Germinal center (tissue), 1 donor: ENCODE data around the gene SF3A2.
A peak's percentile ranks its signal among the peaks of the same experiment; 100 is the strongest.
"Not testable (repeated sequence)": the region's sequence is repeated elsewhere in the genome, so short reads cannot be mapped to it uniquely, and the experiment has no call there.

ENCODE experiments used
- DNase-seq: peaks from one replicate; pipeline ENCODE4 v3.0.0; 2012; ENCODE audit warnings: mixed read lengths, low spot score

Gene SF3A2

DNA sequence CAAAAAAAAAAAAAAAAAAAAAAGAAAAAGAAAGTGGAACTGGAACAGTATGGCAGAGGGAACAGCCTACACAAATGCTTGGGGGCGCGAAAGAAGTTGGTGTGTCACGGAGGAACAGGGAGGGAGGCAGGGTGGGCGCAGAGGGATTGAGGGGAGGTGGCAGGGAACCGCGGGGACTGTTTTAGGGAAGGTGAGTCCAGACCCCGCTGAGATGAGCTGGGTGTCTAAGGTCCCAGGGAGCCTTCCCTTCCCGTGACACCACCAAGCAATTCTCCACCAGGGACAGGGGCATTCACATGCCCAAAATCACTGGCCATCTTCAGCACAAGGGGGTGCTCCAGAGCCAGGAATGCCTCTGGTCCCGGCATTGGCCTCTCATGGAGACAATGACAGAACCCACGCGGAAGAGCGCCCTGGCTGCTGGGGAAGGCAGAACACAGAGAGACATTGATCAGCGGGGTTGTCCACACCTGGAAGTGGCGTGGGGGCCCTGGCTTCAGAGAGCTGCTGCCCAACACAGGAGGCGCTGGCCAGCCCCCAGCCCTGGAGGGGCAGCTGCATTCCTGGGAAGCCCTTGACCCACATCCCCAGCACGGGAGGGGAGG, 38.4 kb downstream of the SF3A2 start:
- peak; percentile 28 for DNase-seq

DNA sequence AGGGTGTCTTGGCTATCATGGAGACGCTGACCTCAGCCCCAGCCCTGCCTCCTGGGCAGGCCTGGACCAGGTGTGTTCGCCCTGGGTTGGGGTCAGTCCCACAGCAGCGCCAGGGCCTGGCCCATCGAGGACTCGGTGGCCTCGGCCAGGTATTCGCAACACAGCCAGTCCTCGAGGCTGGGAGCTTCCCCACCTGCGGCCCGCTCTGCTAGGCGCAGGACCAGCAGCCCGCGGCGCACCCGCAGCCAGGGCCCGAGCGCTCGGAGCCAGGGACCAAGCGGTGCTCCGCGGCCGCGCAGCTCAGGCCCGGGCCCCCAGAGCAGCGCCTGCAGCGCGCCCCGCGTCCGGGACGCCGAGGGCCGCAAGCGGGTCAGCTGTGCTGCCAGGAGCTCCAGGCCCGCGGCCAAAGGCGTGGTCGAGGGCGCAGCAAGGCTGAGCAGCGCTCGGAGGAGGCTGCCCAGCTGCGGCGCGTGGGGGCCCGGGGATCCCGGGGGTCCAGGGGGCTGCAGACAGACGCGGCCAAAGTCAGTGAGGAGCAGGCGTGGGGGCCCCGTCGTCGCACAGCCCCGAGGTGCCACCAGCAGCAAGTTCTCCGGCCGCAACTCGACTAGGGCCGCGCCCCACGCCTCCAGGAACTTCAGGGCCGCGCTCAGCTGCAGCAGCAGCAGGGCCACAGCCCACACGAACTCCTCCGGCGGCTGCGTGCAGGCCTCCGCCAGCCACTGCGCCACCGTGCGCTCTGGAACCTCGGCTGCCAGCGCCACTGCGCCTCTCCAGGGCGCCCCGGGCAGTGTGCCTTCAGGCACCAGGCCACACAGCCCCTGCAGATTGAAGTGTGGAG, 39.2 kb downstream of the SF3A2 start:
- no peak for DNase-seq

DNA sequence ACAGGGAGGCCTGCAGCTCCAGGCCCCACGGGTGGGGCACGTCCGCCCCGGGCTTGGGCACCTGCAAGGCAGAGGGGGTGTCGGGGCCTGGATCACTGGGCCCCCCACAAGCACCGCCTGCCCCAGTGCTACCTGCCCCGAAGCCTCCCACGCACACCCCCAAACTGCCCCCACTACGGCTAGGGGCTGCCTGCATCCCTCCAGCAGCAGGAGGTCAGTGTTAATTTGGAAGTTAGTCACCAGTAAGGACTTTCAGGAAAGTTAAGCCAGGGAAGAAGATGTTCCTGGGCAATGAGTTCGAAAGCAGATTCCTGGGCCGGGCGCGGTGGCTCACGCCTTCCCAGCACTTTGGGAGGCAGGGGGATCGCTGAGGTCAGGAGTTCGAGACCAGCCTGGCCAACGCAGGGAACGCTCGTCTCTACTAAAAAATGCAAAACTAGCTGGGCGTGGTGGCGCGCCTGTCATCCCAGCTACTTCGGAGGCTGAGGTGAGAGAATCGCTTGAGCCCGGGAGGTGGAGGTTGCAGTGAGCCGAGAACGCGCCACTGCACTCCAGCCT, 39.9 kb downstream of the SF3A2 start:
- DNase-seq: peak; percentile 5

DNA sequence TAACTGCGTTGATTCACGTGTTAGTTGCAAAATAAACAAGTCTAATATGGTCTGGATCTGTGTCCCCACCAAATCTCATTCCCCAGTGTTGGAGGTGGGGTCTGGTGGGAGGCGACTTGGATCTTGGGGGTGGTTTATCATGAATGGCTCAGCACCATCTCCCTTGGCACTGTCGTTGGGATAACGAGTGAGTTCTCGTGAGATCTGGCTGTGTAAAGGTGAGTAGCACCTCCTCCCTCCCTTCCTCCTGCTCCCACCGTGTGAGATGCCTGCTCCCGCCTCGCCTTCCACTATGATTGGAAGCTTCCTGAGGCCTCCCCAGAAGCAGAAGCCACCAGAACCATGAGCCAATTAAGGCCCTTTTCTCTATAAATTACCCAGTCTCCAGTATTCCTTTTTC, 40.5 kb downstream of the SF3A2 start:
- no peak for DNase-seq

GRCh38 chr19:2278459-2279158, 42.0 kb downstream of the SF3A2 start:
- no peak for DNase-seq

GRCh38 chr19:2280633-2281264, 44.1 kb downstream of the SF3A2 start:
- DNase-seq: no peak

DNA sequence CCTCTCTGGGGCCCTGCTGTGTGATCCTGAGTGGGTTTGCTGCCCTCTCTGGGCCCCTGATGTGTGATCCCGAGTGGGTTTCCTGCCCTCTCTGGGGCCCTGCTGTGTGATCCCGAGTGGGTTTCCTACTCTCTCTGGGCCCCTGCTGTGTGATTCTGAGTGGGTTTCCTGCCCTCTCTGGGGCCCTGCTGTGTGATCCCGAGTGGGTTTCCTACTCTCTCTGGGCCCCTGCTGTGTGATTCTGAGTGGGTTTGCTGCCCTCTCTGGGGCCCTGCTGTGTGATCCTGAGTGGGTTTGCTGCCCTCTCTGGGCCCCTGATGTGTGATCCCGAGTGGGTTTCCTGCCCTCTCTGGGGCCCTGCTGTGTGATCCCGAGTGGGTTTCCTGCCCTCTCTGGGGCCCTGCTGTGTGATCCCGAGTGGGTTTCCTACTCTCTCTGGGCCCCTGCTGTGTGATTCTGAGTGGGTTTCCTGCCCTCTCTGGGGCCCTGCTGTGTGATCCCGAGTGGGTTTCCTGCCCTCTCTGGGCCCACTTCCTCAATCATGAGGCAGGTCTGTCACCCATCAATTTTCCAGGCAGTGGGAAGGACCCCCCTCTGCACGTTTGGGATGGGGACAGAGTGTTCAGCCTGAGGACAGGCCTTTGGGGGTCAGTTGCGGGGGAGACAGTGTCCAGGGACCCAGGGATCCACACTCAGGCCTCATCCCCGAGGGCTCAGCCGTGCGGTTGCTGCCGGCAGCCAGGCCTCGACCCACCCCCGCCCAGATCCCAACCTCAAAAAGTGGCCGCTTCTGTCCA, 44.8 kb downstream of the SF3A2 start:
- not testable (repeated sequence) for DNase-seq

- DNase-seq: no peak
These were observed 45.6 kb downstream of the SF3A2 start, which contains the start of gene PEAK3 for GRCh38 chr19:2282062-2282861. PEAK3 (minus strand) TSS chr19:2282175; CDS start chr19:2280931, 1,244 bp downstream.

- no peak for DNase-seq
These were observed 46.2 kb downstream of the SF3A2 start for GRCh38 chr19:2282862-2283237.

DNA sequence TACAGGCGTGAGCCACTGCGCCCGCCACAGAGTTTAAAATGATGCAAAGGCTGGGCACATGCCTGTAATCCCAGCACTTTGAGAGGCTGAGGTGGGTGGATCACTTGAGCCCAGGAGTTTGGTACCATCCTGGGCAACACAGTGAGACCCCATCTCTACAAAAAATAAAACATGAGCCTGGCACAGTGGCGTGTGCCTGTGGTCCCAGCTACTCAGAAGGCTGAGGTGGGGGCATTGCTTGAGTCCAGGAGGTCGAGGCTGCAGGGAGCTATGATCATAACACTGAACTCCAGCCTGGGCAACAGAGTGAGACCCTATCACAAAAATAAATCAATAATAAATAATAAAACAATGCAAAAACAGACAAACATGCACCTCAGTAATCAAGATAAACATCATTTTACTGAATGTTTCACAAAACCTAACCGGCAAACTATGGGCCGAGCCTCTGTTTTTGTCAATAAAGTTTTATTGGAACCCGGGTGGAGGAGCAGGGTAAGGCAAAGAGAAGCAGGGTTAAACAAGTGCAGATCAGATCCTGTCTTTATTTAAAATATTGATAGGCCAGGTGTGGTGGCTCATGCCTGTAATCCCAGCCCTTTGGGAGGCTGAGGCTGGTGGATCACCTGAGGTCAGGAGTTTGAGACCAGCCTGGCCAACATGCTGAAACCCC, 47.3 kb downstream of the SF3A2 start:
- DNase-seq: no peak

DNA sequence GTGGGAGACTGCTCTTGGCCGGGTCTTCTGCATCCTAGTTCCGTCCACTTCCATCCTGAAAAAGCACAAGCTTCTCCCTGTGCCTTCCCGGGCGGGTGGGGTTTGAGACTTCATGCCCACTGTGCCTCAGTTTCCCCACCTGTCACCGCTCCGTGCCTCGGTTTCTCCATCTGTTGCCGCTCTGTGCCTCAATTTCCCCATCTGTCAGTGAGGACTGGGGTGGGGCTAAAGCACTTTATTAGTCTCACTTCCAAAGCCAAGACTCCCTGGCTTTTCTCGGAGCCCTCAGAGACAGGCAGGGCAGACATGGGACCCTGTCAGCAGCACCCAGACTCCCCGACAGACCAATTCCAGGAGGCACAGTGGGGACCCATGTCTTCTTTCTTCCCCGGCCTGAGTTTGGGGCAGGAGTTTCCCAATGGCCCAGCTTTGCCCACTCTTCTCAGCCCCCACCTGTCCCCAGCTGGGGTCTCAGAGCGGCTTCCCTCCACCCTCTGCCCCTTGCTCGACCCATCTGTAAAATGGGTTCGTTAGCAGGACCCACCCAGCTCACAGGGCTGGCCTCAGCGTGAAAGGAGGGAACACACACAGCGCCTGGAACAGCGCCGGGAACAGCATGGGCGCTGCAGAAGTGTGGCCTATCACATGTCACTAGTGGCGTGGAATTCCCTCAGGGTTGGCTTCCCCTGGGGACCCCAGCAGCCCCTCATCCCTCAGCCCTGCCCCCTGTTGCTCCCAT, 49.9 kb downstream of the SF3A2 start:
- no peak for DNase-seq

DNA sequence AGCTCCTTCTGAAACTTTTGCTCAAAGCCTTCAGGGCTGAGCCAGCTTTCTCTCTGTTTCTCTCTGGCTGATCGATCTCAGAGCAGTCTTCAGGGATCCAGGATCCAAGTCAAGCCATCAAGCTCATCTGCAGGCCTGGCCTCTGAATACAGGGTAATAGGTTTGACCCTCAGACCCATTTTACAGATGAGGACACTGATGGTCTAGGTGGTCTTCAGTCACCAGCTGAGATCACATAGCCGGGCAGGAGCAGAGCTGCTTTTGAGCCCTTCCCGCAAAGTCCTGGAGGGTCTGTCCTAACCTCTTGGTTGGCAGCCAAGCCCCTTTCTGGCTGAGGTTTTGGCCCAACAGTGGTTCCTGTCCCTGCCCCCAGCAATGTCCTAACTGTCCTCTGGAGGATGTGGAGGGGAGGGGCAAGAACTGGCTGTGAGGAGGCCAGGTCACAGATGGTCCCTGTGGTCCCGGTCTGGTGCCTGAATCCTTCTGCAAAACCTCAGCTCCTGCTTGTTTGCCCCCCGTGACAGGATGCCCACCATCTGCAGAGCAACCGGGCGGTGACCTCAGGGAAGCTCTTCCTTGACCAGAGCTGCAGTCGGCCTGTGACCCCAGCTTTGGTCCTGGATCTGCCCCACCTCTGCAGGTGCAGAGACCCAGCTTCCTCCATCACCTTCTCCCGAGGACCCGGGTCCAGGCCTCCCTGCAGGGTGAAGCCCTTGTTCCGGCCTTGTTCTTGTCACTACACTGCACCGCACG, 51.1 kb downstream of the SF3A2 start:
- DNase-seq: no peak

DNA sequence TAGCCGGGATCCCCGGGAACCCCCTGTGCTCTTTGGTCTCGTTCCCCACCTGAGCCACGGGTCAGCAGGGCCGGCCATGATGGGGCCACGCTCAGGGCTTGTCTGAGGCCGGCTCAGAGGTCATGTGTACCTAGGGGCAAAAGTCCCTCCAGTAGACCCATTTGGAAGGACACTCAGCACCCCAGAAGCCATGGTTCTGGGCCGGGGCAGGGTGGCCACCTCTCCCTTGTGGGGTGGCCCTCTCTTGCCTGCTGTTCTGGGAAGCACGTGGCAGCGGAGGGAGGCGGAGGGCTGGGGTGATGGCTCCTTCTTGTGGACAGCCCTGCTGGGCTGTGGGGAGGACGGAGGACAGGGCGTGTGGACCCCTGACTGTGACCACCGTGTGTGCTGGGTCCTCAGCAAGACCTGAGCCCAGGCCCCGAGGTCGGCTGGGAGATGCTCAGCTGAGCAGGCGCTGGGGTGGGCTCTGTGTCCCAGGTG, 51.8 kb downstream of the SF3A2 start:
- DNase-seq: no peak

DNA sequence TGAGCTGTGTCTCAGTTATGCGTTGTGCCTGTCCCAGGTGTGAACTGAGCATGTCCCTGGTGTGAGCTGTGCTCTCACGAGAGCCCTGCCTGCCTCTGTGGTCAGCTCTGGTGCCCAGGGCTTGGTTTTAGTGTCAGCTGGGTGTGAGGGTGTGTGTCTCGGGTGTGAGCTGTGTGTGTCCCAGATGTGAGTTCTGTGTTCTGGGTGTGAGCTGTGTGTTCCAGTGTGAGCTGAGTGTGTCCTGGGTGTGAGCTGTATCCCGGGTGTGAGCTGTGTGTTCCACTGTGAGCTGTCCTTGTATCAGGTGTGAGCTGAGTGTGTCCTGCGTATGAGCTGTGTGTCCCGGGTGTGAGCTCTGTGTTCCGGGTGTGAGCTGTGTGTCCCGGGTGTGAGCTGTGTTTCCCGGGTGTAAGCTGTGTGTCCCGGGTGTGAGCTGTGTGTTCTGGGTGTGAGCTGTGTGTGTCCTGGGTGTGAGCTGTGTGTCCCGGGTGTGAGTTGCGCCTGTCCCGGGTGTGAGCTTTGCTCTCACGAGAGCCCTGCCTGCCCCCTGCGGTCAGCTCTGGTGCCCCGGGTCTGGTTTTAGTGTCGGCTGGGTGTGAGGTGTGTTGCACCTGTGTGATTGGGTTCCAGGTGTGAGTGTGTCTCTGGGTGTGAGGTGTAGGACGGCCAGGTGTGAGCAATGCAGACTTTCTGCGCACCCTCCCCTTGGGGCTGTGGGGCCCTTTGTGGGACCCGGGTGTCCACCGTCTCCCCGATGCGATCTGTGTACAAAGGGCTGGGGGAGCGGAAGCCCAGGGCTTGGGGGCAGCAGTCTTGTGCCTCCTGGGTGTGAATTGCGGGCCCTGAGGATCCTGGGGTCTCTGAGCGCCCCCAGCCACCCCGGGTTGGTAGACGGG, 52.4 kb downstream of the SF3A2 start:
- DNase-seq: no peak

DNA sequence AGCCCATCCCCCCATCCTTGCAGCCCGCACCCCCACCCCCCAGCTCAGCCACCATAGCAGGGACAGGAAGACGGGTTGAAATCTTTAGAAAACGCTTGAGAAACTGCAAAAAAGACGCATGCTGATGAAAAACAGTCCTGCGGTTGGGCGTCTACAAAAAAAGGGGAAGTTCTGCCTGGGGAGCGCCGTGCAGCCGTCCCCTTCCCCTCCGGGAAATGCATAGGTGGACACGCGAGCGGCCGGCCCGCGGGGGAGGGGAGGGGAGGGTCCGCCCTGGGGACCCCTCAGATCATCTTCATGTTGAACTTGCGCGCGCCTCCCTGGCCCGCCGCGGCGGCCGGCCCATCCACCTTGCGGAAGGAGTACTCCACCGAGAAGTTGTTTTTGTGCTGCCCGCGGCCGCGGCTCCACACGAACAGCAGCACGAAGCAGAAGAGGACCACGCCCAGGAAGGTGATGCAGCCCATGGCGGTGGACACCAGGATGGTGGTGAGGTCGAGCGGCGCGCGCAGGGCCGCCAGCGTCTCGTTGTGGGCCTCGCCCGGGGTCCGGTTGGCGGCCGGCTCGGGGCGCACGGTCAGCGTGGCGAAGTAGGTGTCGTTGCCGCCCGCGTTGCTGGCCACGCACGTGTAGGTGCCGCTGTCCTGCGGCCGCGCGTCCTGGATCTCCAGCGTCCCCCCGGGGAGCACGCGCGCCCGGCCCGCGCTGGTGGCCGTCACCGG, 53.3 kb downstream of the SF3A2 start:
- peak; percentile 78 for DNase-seq

GRCh38 chr19:2290441-2291184, 54.0 kb downstream of the SF3A2 start:
- DNase-seq: peak; percentile 36
